OCI-LY3 (cell line): ENCODE measurements around the gene TALDO1.
"Not testable (repeated sequence)": the region's sequence is repeated elsewhere in the genome, so short reads cannot be mapped to it uniquely, and the experiment has no call there.

Experiments used
- H2AFZ ChIP-seq: fragments of 200-600, 300-600 bp; shearing (Covaris generic); 2 replicates; pipeline ENCODE4 v1.6.0; 2014; ENCODE audit warnings: antibody characterized with exemption, low read depth, low read length
- H3K27ac ChIP-seq: fragments of 200-600, 300-600 bp; sonication (generic); 2 replicates; pipeline ENCODE4 v1.5.1; 2014; ENCODE audit warnings: mild to moderate bottlenecking, low read length, moderate library complexity, mixed read lengths
- H3K27me3 ChIP-seq: fragments of 200-600, 300-600 bp; sonication (generic); 2 replicates; pipeline ENCODE4 v1.6.1; 2014; ENCODE audit warnings: low read depth, low read length, mixed read lengths
- H3K36me3 ChIP-seq: fragments of 200-600, 300-600 bp; sonication (generic); replicated peaks from 2 replicates; pipeline ENCODE3; 2014; ENCODE audit warnings: low read depth, low read length, mixed read lengths
- H3K4me1 ChIP-seq: fragments of 300-600, 200-600 bp; sonication (generic); 2 replicates; pipeline ENCODE4 v1.6.1; 2014; ENCODE audit warnings: low read length, mixed read lengths
- H3K4me2 ChIP-seq: fragments of 200-600, 300-600 bp; sonication (generic); 2 replicates; pipeline ENCODE4 v1.6.1; 2014; ENCODE audit warnings: low read length, mixed read lengths
- H3K4me3 ChIP-seq: fragments of 300-600, 200-600 bp; sonication (generic); 2 replicates; pipeline ENCODE4 v1.5.1; 2014; ENCODE audit warnings: antibody characterized with exemption, mild to moderate bottlenecking, low read length, moderate library complexity
- H3K79me2 ChIP-seq: fragments of 300-600, 200-600 bp; shearing (Covaris generic); 2 replicates; pipeline ENCODE4 v1.6.1; 2014; ENCODE audit warnings: mild to moderate bottlenecking, low read length, mixed read lengths
- H3K9ac ChIP-seq: fragments of 300-600, 200-600 bp; shearing (Covaris generic); 2 replicates; pipeline ENCODE4 v1.6.0; 2014; ENCODE audit warnings: mild to moderate bottlenecking, low read length, moderate library complexity
- H3K9me3 ChIP-seq: fragments of 200-600, 300-600 bp; shearing (Covaris generic); 2 replicates; pipeline ENCODE4 v1.6.1; 2014; ENCODE audit warnings: low read length, mixed read lengths; ENCODE audit not compliant: insufficient read depth
- H4K20me1 ChIP-seq: fragments of 200-600, 300-600 bp; sonication (generic); 2 replicates; pipeline ENCODE4 v1.6.1; 2016; ENCODE audit warnings: low read length, mixed read lengths; ENCODE audit not compliant: insufficient read depth
- CTCF ChIP-seq: fragments of 200-600, 300-600 bp; sonication (generic); IDR thresholded peaks from 2 replicates; pipeline ENCODE4 v1.5.1; 2014; ENCODE audit warnings: antibody characterized with exemption, low read length, low read depth
- EZH2phosphoT487 ChIP-seq: fragments of 200-600 bp; shearing (Covaris generic); IDR thresholded peaks from 2 replicates; pipeline ENCODE4 v1.6.1; 2018; ENCODE audit warnings: antibody characterized with exemption, mixed run types, low read depth

Gene TALDO1

GRCh38 chr11:737366-737765 lies 9.9 kb upstream of the TALDO1 start:
- Histone ChIP-seq H3K9me3 (no peaks in the 10 kb centered on the region), H3K4me2 (peak overlapping the region; percentile 32), H4K20me1 (no peaks in the 10 kb centered on the region), H3K36me3 (no peaks in the 10 kb centered on the region), H3K4me1 (no peaks in the 10 kb centered on the region), H3K27ac (no peak overlapping the region), H2AFZ (peak overlapping the region; percentile 4; the same call in 1 of the 2 replicates), H3K27me3 (peaks cover 14% of the 10 kb centered on the region), H3K9ac (no peak overlapping the region), H3K4me3 (peak overlapping the region; percentile 9; the same call in 1 of the 2 replicates), H3K79me2 (no peaks in the 10 kb centered on the region)
- TF ChIP-seq CTCF = no peak
- no peak for TF ChIP-seq EZH2phosphoT487

GRCh38 chr11:737899-738298 lies 9.4 kb upstream of the TALDO1 start:
- Histone ChIP-seq H3K4me3 (0 out of 2 replicates have a peak overlapping the region, but pooled peaks have one; percentile 9), H3K4me2 (peak overlapping the region; percentile 32), H3K27me3 (peaks cover 14% of the 10 kb centered on the region)
- not testable (repeated sequence) for H4K20me1 ChIP-seq, H3K36me3 ChIP-seq, H3K79me2 ChIP-seq, H3K27ac ChIP-seq, H3K4me1 ChIP-seq, H3K9me3 ChIP-seq, H3K9ac ChIP-seq, H2AFZ ChIP-seq

GRCh38 chr11:742156-742546 lies 5.1 kb upstream of the TALDO1 start:
- peaks cover 4% of the 10 kb centered on the region; the same call in 1 of the 2 replicates for H3K79me2 ChIP-seq
- no peaks in the 10 kb centered on the region for H4K20me1 ChIP-seq
- TF ChIP-seq EZH2phosphoT487 = no peak
- TF ChIP-seq CTCF = no peak
- H3K9ac ChIP-seq = no peak overlapping the region
- no peaks in the 10 kb centered on the region for H3K36me3 ChIP-seq
- no peak overlapping the region for H2AFZ ChIP-seq
- peaks cover 5% of the 10 kb centered on the region for H3K4me1 ChIP-seq
- H3K4me3 ChIP-seq = no peak overlapping the region
- no peak overlapping the region for H3K4me2 ChIP-seq
- H3K27me3 ChIP-seq = peaks cover 12% of the 10 kb centered on the region
- H3K27ac ChIP-seq = no peak overlapping the region
- no peaks in the 10 kb centered on the region for H3K9me3 ChIP-seq

GRCh38 chr11:742571-743201 lies 4.6 kb upstream of the TALDO1 start:
- H4K20me1 ChIP-seq = no peaks in the 10 kb centered on the region
- peaks cover 9% of the 10 kb centered on the region for H3K79me2 ChIP-seq
- no peak overlapping the region for H2AFZ ChIP-seq
- H3K9me3 ChIP-seq = no peaks in the 10 kb centered on the region
- TF ChIP-seq EZH2phosphoT487 (no peak), CTCF (no peak)
- no peak overlapping the region for H3K9ac ChIP-seq
- H3K4me2 ChIP-seq = no peak overlapping the region
- no peaks in the 10 kb centered on the region for H3K36me3 ChIP-seq
- H3K4me1 ChIP-seq = peaks cover 5% of the 10 kb centered on the region
- H3K27ac ChIP-seq = no peak overlapping the region
- H3K4me3 ChIP-seq = no peak overlapping the region
- peaks cover 6% of the 10 kb centered on the region for H3K27me3 ChIP-seq
